Lower leg skin (tissue), 3 donors: ENCODE data around the gene CCDC191.

Experiments used
- CTCF ChIP-seq, 3 donors: fragments of 450-650 bp; IDR thresholded peaks; one replicate each; pipeline ENCODE4 v1.5.1; 2016; ENCODE audit warnings: antibody characterized with exemption in 3 of 3, mild to moderate bottlenecking in 3 of 3, moderate library complexity in 2 of 3
- POLR2A ChIP-seq, 2 donors: fragments of 450-650 bp; IDR thresholded peaks; one replicate each; pipeline ENCODE4 v1.6.1; 2016 to 2017; ENCODE audit warnings: antibody characterized with exemption in 2 of 2, mild to moderate bottlenecking in 1 of 2, moderate library complexity in 1 of 2

- TF ChIP-seq CTCF (IDR thresholded peaks at IDR 0.05) (no peak), POLR2A (IDR thresholded peaks at IDR 0.05) (no peak)
Observed at GRCh38 chr3:114057011-114057347, 653 bp upstream of the CCDC191 start.
